Esophagus muscularis mucosa (tissue), 4 donors: ENCODE results near the gene MUC2. TPM values are rescaled to one million over a fixed set of nuclear protein-coding genes. Genes with fewer than 3 reads are reported as not detected.

Experiments
- DNase-seq: peaks from one replicate; pipeline ENCODE4 v3.0.0-alpha.2; 2017; ENCODE audit errors: extremely low spot score
- H3K27ac ChIP-seq, 4 donors: fragments of 200-600 bp; sonication (generic); replicated peaks in 1 of 4; 1 replicate in 3 of 4; 2 replicates in 1 of 4; pipeline ENCODE4 v1.5.1; 2016 to 2019; ENCODE audit warnings: mild to moderate bottlenecking in 1 of 4
- H3K27me3 ChIP-seq, 4 donors: fragments of 200-600 bp; sonication (generic); one replicate each; pipeline versions ENCODE4 v1.5.1 to v1.6.0; 2016 to 2019
- H3K36me3 ChIP-seq, 4 donors: fragments of 200-600 bp; sonication (generic); one replicate each; pipeline ENCODE4 v1.5.1; 2016 to 2019
- H3K4me1 ChIP-seq, 4 donors: fragments of 200-600 bp; sonication (generic); one replicate each; pipeline ENCODE4 v1.5.1; 2016 to 2019
- H3K4me3 ChIP-seq, 4 donors: fragments of 200-600 bp; sonication (generic); 1 replicate in 2 of 4; 2 replicates in 2 of 4; pipeline ENCODE4 v1.5.1; 2016 to 2019; ENCODE audit warnings: mild to moderate bottlenecking in 4 of 4, moderate library complexity in 1 of 4
- H3K9me3 ChIP-seq, 4 donors: fragments of 200-600 bp; sonication (generic); 1 replicate in 3 of 4; 2 replicates in 1 of 4; pipeline ENCODE4 v1.5.1; 2016 to 2019
- CTCF ChIP-seq, 3 experiments: fragments of 200-600 bp in 2 of 3; fragments of 450-650 bp in 1 of 3; sonication (generic) in 2 of 3; IDR thresholded peaks; one replicate each; pipeline ENCODE4 v1.5.1; 2017 to 2019; ENCODE audit warnings: antibody characterized with exemption in 3 of 3, mild to moderate bottlenecking in 2 of 3, moderate library complexity in 1 of 3
- EP300 ChIP-seq: sonication (generic); formaldehyde crosslinking; IDR thresholded peaks from one replicate; pipeline ENCODE4 v1.6.1; 2017; ENCODE audit warnings: antibody characterized with exemption
- POLR2A ChIP-seq: fragments of 450-650 bp; IDR thresholded peaks from one replicate; pipeline ENCODE4 v1.6.1; 2017; ENCODE audit warnings: antibody characterized with exemption, moderate library complexity, mild to moderate bottlenecking, low read depth
- POLR2AphosphoS5 ChIP-seq, 2 donors: sonication (generic); formaldehyde crosslinking; IDR thresholded peaks; one replicate each; pipeline ENCODE4 v1.6.1; 2017; ENCODE audit warnings: antibody characterized with exemption in 2 of 2
- WGBS: methylation state at CpG from one replicate; pipeline ENCODE4 v1.1.5; 2018; 5-methylcytosine and 5-hydroxymethylcytosine counted together
- intact Hi-C: fragments of 100-400 bp; cut with DNase I; formaldehyde crosslinking; loops from one replicate; pipeline ENCODE4 v1.15.1; 2023
- total RNA-seq, 4 donors: library from RNA; depleted of rRNA; stranded (reverse); fragments of >200 nt; gene quantifications; one replicate each; pipeline versions ENCODE4 v1.1.0 to v1.2.1, GENCODE V29; 2016

The MUC2 gene
- total RNA-seq, 4 donors from 2014 or later = 0.34 TPM; not detected in 3

GRCh38 chr11:1029654-1030053, 45.0 kb upstream of the MUC2 start:
- Histone ChIP-seq H3K9me3 (no peaks in the 10 kb centered on the region), H3K36me3 (peaks cover 0 to 7% (median under 1%) of the 10 kb centered on the region in 4 donors), H3K4me3 (no peak overlapping the region), H3K27me3 (peaks cover 0 to 6% (median 0%) of the 10 kb centered on the region in 4 donors), H3K4me1 (peaks cover 0 to 14% (median 0%) of the 10 kb centered on the region in 4 donors), H3K27ac (no peak overlapping the region)
- TF ChIP-seq CTCF (IDR thresholded peaks at IDR 0.05) (no peak), POLR2A (no peak), EP300 (no peak), POLR2AphosphoS5 (IDR thresholded peaks at IDR 0.05) (no peak)
- 80% methylated on average over 5 of the region's 16 CpGs for whole genome bisulfite sequencing
- DNase-seq = no peak
- intact Hi-C loops = no loop called here

GRCh38 chr11:1030086-1030485, 44.6 kb upstream of the MUC2 start:
- intact Hi-C loops = no loop called here
- Histone ChIP-seq H3K36me3 (peaks cover 0 to 4% (median 0%) of the 10 kb centered on the region in 4 donors), H3K4me3 (no peak overlapping the region), H3K27me3 (peaks cover 0 to 10% (median 0%) of the 10 kb centered on the region in 4 donors), H3K27ac (no peak overlapping the region), H3K4me1 (peaks cover 0 to 17% (median 0%) of the 10 kb centered on the region in 4 donors), H3K9me3 (no peaks in the 10 kb centered on the region)
- WGBS = 69% methylated on average over 5 of the region's 16 CpGs
- DNase-seq = no peak
- TF ChIP-seq CTCF (IDR thresholded peaks at IDR 0.05) (no peak), POLR2A (no peak), POLR2AphosphoS5 (IDR thresholded peaks at IDR 0.05) (no peak), EP300 (no peak)

GRCh38 chr11:1030556-1030955, 44.1 kb upstream of the MUC2 start:
- no peak for TF ChIP-seq CTCF (IDR thresholded peaks at IDR 0.05)
- TF ChIP-seq EP300 = no peak
- TF ChIP-seq POLR2A = no peak
- TF ChIP-seq POLR2AphosphoS5 (IDR thresholded peaks at IDR 0.05) = no peak
- peaks cover 0 to 4% (median 0%) of the 10 kb centered on the region in 4 donors for H3K36me3 ChIP-seq
- no peak overlapping the region for H3K27ac ChIP-seq
- no peak for DNase-seq
- WGBS = 46% methylated on average over 12 of the region's 20 CpGs
- intact Hi-C loops = no loop called here
- H3K4me3 ChIP-seq = no peak overlapping the region
- peaks cover 0 to 15% (median 0%) of the 10 kb centered on the region in 4 donors for H3K27me3 ChIP-seq
- H3K4me1 ChIP-seq = peaks cover 0 to 17% (median 0%) of the 10 kb centered on the region in 4 donors
- no peaks in the 10 kb centered on the region for H3K9me3 ChIP-seq

- intact Hi-C loops = no loop called here
- Histone ChIP-seq H3K9me3 (no peaks in the 10 kb centered on the region), H3K4me1 (peaks cover 0 to 17% (median 0%) of the 10 kb centered on the region in 4 donors), H3K27me3 (peaks cover 0 to 23% (median 0%) of the 10 kb centered on the region in 4 donors), H3K4me3 (no peak overlapping the region), H3K27ac (no peak overlapping the region), H3K36me3 (no peaks in the 10 kb centered on the region)
- no peak for DNase-seq
- WGBS = 83% methylated on average over 27 of the region's 30 CpGs
- TF ChIP-seq EP300 = no peak
- no peak for TF ChIP-seq CTCF (IDR thresholded peaks at IDR 0.05)
- no peak for TF ChIP-seq POLR2AphosphoS5 (IDR thresholded peaks at IDR 0.05)
- TF ChIP-seq POLR2A = no peak
Observed at GRCh38 chr11:1031121-1031899, 43.4 kb upstream of the MUC2 start.
